HG03159 (cell line): ENCODE measurements around the gene STH.

Source experiments
- ATAC-seq: cut with Tn5 transposase; IDR thresholded peaks from one replicate; pipeline ENCODE4 v1.9.1; 2021; ENCODE audit warnings: mild to moderate bottlenecking, moderate library complexity; ENCODE audit not compliant: unreplicated experiment

Gene STH

GRCh38 chr17:46042925-46043324 lies 43.9 kb downstream of the STH start:
- no peak for ATAC-seq

GRCh38 chr17:46043606-46044005 lies 44.6 kb downstream of the STH start:
- no peak for ATAC-seq

DNA sequence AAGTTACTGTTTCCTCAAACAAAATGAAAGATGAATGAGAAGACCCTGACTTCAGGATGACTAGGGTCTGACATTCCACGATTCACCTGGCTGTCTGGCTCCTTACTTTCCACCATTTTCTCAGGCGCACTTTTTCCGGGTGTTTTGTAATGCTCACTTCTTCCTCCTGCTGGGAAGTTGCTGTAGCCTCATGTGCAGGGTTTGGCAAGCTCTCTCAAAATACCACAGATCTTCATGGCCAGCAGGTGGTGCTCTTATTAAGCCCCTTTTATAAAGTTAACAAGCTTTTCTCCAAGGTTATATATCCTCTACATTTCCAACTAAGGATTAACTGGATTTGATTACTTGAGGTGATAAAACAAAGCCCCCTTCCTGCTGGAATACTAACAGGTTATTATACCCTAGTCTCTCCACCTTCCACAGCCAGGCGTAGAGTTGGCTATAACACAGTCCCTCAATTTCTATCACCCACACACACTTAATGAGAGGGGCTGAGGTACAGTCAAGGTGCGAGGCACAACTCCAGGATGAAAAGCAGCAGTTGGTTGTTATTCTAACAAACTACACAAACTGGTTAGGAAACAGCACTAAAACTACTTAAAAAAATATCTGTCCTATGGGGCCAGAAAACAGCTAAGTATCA lies 45.4 kb downstream of the STH start:
- no peak for ATAC-seq

DNA sequence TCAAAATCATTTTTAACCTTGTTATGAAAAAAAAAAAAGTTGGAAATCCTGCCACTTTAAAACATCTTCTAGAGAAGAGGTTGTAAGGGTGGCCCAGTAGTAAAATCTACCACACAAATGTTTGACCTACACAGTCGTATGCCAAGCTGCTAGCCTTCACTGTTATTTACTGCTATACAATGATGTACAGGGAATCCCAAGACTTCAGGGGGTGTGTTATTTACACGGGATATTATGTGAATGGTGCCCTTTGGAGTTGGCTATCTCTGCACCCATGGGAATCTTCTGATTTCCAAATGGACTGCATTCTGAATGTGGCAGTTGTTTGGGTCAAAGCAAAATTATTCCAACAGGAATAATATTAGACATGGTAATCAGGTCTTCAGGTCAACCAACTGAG lies 45.9 kb downstream of the STH start:
- no peak for ATAC-seq

DNA sequence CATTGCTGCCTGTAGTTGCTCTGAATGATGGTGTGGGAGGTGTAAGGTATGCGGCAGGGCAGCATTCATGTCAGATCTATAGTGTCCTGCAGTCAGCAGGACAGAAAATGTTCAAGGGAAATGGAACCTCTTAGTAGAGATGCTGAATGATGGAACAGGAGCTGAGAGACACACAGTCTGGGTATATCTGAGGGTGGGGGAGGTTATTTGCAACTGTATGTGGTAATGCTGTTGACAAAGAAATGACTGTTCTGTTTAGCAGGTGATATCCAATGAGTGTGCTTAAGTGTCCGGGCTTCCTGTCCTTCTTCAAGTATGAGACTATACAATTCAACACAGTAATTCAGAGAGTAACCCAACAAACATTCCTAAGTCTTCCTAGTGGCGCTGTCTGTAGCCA lies 46.6 kb downstream of the STH start:
- no peak for ATAC-seq

- no peak for ATAC-seq
Observed at GRCh38 chr17:46046957-46047356, 47.9 kb downstream of the STH start.

DNA sequence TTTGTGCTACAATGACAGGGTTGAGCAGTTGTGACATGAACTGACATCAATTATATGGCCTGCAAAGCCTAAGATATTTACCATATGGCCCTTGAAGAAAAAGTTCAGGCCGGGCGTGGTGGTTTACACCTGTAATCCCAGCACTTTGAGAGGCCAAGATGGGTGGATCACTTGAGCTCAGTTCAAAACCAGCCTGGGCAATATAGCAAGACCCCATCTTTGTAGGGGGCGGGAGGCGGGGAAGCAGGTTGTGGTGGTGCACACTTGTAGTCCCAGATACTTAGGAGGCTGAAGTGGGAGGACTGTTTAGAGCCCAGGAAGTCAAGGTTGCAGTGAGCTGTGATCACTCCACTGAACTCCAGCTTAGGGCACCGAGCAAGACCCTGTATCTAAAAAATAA lies 48.3 kb downstream of the STH start:
- no peak for ATAC-seq

DNA sequence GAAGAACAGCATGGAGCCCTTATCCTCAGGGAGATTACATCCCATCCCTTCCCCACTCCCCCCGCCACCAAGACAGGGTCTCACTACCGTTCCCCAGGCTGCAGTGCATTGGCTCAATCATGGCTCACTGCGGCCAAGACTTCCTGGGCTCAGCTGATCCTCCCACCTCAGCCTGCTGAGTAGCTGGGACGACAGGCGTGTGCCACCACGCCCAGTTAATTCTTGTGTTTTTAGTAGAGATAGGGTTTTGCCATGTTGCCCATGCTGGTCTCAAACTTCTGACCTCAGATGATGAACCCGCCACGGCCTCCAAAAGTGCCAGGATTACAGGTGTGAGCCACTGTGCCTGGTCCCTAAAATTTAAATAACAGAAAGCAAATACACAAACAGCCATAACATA lies 48.8 kb downstream of the STH start:
- no peak for ATAC-seq
